Fibroblast of upper back skin (primary cell): ENCODE results near the gene RPS15A.
A peak's percentile ranks its signal among the peaks of the same experiment; 100 is the strongest.

Experiments
- DNase-seq: peaks from one replicate; pipeline ENCODE4 v3.0.0-alpha.2; 2013

The RPS15A gene

DNA sequence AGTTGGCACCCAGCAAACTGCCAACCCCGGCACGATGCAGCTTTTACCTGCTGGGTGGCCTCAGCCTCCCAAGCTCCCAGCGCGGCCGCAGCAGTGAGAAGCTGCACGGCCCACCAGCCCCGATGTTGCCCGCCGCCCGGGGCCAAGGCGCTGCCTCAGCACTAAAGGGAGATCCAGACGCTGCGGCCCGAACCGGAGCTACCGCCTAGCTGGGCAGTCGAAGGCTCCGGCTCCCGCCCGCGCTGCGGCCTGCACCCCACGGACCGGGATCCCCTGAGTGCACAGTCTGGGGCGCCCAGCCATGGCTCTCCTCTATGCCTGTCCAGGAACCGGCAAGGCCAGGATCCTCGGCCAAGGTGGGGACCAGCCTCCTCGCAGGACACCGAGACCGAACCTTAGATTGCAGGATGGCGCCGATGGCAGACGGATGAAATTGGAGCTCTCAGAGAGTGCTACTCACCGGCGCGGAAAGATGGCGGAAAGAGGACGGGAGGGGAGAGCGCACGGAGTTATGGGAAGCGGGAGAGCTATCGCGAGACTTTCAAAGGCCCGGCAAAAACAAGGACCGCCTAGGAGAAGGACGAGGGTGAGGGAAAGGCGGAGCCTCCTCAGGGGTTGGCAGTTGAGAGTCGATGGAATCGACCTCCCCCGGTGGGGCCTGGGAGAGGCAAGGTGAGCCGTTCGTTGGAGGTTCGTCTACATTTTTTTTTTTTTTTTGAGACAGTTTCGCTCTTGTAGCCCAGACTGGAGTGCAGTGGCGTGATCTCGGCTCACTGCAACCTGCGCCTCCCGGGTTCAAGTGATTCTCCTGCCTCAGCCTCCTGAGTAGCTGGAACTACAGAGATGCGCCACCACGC, at the start of gene RPS15A:
RPS15A (minus strand) TSS at position 485 of the 857 bp plus-strand sequence. CDS start 1,221 bp downstream, outside the sequence.
- DNase-seq = peak; percentile 98

DNA sequence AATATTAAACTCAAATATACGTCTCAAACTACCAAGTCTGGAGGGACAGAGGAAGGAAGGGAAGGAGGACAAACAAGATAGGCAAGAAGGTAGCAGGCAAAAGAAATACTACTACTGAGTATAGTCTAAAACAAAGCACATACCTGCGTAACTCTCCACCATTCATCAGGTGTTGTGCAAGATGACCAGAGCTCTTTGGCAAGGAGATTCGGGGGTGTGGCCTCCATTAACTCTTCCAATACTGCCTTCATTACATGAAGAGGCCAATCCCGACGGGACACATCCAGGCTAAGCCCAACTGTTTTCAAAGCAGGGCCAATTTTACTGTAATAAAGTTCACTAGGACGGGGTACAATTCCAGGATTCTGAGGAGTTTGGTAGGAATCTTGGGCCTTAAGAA, 49.4 kb upstream of the RPS15A start:
- DNase-seq = no peak

DNA sequence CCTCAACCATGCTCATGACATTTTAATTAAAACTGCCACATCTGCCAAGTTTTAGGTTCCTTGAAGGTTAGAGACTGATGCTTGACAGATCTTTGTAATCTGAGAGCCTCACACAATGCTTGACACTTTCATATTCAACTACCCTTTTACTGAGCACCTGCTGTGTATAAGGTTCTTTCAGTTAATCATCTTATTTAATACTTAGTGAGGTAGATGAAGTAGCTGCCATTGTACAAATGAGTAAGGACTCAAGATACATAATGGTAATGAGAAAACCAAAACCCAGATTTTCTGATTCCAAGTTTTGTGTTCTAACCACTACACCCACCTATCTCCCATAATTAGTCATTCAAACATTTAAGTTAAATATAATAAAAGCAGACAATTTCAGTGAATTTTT, 46.6 kb upstream of the RPS15A start:
- DNase-seq = no peak

DNA sequence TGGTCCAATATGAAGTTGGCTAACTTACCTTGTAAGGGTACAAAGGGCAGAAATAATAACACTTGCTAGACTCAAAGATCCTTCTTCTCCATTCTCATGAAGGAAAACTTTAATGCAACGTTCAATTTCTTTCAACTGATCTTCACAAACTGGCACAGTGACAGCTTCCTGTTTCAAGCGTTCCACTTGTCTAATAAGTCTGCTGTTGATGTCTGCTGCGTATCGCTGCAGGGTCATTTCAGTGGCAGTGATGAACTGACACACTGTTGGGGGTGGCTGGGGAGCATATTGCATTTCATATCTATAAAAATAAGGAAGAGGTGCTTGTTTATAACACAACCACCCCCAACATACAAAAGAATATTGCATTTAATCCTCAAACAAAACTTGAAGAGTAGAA, 44.7 kb upstream of the RPS15A start:
- DNase-seq = no peak

DNA sequence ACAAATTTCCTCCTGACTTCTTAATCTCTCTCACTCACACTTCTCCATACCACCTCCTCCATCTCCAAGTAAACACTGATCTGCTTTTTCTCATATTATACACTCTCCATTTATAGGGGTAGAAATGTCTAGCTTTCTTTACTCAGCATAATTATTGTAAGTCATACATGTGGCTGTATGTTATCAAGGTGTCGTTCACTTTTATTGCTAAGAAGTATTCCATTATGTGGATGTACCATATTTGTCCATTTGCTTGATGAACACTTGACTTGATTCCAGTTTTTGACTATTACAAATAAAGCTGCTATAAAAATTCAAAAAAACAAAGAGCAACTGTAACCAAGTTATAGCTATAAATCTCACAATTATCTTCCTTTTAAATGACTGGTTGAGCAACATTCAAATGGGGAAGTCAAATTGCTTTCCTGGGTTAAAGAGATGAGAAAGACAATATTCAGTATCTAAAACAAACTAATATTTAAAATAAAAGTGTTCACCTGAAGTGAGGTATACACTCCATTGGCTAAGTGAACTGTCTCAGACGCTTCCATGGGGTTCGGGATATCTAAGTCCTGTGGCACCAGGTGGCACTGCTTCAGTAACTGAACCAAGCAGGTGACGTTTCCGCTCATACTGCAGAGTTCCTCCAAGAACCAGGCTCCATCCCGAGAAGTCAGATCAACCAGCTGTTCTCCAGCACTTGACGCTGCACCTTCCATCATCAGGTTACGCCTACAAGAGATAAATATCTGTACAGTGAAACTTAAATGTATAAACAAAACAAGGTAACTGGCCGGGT, 43.8 kb upstream of the RPS15A start:
- no peak for DNase-seq

DNA sequence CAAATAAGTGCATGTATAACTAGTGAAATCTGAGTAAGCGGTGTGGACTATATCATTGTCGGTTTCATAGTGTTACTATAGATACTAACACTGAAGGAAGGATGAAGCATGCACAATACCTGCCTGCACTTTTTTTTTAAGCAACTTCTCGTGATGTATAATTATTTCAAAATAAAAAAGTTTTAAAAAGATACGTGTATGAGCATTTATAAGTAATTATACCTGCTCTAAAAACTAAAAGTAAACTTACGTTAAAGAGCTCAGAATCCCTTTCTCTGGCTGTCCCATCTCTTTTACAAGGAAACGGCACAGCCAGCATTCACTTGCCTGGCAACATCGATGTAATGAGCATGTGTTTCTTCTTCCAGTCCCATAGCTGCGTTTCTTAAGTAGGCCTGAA, 42.5 kb upstream of the RPS15A start:
- no peak for DNase-seq

DNA sequence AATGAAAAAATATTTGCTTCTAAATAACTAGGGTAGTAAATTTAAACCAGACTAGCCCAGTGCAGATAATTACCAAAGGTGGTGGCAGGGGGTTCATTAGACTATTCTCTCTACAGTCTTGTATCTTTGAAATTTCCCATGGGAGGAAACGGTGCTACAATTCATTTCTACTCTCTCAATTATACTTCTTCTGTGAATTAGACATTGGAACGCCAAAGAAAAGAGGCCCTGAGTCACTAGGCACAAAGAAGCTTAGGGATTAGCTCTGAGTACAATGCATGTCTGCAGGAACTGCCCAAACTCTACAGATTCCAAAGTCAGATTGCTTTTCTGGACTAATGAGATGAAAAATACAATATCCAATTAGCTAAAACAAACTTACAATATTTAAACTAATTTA, 41.9 kb upstream of the RPS15A start:
- no peak for DNase-seq

DNA sequence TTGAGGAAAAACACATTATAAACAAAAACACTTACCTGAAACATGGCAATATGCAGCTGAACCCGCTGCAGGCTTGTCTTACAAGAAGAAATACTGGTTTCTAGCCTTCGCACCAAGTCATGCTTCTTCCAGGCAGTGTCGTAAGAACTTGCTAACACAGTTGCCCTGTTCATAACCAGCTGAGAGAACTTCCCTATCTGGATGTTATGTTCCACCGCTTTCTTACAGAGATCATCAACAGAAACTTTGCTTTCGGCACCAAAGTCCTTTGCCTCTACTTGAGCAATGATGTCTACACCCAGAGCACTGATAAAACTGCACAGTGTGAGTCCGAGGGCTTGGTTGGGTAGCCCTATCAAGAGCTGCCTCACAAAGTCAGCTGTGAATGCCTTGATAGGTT, 39.1 kb upstream of the RPS15A start:
- DNase-seq = no peak

DNA sequence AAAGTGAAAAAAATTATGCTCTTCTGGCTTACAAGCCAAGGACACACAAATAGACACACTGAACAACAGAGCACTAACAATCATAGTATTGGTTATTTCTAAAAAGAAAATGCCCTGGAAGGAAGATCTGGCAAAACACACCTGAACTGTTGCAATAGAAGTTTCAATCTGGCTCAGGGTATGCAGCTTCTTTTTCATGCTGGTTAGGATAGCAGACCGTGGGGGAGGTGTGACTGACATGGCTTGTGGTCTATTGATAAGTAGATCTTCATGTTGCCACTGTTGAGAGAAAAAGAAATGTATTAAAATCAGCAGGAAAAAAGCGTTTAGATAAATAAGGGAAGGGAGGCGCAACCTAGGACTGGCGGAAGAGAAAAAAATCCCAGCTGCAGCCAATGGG, 37.8 kb upstream of the RPS15A start:
- DNase-seq = no peak

DNA sequence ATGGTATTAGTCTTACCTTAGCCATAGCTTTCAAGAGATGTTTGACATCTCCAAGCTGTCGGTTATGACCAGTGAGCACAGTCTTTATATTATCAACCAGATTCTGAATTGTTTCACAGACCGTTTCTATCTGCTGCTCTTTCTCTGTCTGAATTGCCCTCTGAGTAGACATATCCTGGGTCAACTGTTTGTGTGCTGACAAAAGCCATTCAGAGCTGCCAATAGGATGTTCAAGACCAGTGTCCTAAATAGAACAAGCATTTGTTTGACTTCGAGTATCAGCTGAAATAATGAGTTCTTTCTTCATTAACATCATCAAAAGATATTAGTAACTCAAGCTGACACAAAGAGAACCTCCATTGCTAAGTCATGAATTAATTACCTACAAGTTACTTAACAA, 26.2 kb upstream of the RPS15A start:
- DNase-seq = no peak

DNA sequence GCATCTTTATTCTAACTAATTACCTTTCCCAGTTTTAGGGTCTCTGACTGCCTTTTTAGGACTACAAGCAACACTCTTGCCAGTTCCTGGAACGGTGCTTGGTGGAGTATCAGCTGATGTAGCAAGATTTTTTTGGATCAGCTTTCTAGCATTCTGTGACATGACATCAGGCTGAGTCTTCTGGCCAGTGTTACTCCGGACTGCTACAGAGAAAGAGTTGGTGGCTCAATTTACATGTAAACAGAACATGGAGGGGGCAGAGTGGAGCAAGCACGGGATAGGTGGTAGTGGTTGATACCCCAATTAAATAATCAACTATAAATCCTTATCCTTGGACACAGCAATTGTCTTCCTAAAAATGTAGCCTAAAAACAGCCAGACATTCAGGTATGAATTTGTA, 21.8 kb upstream of the RPS15A start:
- DNase-seq = no peak

DNA sequence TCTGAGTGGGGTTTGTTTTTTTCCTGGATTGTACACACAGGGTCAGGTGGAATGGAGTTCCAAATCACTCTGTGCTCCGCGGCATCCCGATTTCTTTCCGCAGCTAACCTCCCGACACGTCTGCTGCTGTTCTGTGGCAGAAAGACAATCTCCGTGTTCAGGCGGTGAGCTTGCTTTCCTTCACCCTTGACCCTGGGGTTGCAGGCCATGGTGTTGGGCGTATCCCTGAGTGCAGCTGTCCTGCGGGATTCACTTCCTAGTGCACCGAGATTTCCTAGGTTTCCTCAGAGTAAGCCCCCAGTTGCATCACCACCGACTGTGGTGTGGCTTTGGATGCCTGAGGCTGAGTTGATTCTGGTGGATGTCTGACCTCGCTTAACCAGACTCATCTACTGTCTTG, 19.0 kb upstream of the RPS15A start:
- no peak for DNase-seq

DNA sequence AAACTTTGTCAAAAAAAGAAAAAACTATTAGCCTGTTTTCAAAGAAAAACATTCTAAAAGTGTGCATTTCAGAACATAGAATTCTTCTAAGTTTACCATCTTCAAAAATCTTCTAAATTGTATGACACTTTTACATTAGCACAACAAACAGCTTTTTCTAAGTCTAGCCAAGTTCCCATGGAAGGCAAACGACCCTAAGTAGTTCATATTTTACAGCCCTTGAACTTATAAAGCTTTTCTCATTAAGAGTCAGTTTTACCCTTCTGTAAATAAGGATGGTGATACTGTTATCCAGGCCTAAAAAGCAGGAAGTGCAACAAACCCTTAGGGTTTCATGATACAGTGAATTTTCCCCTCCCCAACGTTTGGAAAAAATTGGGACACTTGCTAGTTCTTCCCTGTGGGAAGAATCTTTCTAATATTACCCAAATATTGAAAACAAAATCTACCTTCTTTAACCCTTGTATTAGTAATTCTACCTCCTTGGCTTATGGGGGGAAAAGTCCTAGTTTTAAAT, 15.2 kb upstream of the RPS15A start:
- no peak for DNase-seq

DNA sequence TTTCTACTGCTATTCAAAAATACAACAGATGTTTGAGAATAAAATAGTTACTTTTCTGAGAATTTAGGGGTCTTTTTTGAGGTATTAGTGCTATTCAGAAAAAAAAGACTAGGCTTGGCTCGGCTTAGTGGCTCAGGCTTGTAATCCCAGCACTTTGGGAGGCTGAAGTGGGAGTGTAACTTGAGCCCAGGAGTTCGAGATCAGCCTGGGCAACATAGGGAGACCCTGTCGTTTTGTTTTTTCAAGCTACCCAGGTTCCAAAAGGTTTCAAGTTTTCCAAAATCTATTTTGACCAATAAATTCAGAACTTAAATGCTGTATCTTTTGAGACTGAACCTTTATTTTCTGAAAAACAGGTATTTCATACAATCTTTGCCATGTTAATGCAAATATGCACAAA, 14.4 kb upstream of the RPS15A start:
- DNase-seq = no peak

DNA sequence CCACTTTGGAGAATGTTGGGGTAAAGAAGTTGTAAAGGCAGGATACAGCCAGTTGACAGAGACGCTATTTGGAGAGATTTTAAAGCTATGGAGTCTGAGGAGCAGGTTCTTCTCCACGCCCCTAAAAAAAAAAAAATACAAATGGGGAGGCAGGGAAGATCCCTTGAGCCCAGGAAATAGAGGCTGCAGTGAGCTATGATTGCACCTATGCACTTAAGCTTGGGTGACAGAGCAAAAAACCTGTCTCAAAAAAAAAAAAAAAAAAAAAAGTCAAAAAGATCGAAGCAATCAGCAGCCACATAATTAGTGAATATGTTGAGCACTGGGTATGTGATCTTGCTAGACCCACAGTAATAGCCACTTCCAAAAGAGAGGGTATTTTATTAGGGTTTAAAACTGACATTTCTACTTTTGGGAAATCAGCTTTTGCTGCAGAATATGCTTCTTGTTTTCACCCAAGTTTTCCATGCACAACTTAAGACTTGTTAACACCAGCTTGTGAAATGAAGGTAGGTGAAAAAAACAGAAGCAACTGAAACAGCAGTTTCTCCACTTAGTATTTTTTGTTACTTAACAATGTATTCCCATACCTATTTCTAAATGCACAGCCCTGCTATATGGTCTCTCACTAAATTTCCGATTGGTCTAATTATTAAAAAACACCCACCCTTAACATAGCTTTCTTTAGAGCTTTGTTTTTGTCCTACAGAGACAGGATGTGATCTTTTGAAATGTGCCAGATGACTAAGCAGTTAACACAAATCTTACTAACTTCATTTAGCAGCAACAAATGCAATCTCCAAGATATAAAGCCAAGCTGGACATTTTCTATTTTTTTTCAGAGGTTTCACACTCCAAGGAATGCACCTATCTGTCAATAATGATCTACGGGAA, 13.7 kb upstream of the RPS15A start:
- no peak for DNase-seq

DNA sequence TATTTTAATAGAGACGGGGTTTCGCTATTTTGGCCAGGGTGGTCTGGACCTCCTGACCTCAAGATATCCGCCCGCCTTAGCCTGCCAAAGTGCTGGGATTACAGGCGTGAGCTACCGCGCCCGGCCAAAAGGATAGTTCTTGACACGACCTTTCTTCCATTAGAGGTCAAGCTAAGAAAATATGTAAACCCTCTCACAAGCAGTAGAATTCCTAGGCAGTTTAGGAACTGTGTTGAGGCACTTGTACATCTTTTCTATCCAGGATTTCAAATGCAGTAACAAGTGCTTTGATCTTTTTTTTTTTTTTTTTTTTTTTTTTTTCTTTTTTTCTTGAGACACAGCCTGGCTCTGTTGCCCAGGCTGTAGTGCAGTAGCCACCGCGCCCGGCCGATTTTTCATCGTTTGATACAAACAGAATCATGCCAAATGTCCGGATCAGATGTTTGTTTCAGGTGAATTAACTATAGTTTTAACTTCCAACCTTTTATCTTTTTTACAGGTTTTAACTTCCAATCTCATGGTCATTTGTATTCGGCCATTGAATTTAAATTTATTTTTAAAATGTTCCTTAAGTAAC, 12.7 kb upstream of the RPS15A start:
- DNase-seq = no peak

DNA sequence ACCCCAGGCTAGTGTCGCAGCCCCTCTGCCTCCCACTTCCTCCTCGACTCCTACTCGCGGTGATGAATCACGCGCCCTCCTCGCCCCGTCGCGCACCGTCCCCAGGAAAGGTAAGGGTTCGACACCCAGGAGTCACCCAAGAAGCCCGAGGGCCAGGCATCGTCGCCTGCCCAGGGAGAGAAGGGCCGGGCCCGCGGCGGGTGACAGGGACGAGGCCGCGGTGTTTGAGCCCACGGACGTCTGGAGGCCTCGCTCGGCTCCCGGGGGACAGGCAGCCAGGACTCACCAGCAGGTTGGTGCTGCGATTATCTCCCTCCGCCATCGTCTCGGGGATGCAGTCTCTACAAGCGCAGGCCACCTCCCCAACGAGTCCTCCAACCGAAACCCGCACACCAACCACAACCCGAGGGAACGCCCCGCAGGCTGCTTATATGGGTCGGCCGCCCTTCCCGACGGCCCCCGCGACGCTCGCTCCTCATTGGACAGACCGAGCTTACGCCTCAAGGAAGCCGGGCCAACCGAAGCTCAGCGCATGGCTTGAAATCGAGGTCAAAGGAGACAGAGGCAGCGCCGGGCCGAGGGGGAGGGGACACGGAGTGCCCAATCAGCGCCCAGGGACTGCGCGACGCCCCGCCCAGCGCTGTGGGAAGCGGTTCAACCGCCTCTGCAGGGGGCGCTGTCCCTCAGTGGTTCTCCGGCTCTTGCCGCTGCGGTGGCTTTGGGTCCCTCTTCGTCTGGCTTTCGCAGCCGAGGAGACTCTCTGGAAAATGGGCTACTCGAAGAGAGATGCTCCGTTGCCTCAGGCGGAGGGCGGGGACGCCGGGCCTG, 11.2 kb upstream of the RPS15A start, which contains the start of gene ARL6IP1:
ARL6IP1 (minus strand) TSS at position 405 of the 828 bp plus-strand sequence; CDS start at position 322, 83 bp downstream.
- DNase-seq = peak; percentile 100

DNA sequence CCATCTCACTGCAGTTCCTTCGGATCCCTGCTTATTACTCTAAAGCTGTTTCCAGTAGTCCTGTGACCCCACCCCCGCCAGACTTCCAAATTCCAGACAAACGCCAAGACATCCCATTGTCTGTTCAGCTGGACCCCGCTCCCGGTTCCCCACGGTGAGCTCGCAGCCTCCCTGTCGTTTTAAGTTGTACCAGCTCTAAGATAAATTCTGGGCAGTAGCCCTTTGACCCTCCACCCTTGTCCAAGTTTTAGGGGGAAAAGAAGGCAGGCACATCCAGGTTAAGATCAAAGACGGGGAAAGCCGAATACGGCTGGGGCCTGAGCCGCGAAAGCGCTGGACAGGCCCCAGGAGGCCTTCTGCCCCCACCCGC, 10.6 kb upstream of the RPS15A start:
- no peak for DNase-seq

DNA sequence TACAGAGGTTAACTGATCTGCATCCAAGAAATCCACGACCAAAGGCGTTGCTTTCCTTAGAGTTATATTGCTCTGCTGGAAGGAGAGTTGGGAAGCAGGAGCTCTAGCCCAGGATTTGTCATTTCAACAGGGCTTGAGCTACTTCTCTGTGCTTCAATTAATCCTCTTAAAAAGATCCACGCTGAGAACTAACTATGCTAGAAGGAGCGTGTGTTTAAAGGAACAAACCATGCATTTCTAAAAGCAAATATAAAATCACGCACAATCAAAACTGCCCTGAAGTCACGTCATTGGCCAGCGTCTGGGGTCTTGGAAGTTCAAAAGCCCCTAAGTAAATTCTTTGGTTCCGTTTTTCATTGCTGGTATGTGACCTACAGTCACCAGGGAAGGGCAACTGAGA, 10.2 kb upstream of the RPS15A start:
- DNase-seq = no peak

DNA sequence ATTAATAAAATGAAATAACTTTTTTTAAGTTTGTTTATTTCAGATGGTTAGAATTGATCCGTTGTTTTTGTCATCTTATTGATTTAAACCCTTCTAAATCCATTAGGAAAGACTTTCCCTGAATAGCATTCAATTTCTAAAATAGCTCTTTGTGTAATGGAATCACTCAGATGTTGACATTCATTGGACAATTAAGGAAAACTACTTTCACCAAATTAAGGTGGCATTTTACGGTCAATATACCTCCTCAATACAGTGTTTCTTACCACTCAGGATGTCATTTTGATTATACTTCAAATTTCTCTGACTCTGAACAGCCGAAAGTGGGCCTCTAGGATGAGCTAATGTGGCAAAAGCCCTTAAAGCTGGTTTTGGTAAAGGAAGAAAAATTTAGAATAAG, 9.4 kb upstream of the RPS15A start:
- no peak for DNase-seq

DNA sequence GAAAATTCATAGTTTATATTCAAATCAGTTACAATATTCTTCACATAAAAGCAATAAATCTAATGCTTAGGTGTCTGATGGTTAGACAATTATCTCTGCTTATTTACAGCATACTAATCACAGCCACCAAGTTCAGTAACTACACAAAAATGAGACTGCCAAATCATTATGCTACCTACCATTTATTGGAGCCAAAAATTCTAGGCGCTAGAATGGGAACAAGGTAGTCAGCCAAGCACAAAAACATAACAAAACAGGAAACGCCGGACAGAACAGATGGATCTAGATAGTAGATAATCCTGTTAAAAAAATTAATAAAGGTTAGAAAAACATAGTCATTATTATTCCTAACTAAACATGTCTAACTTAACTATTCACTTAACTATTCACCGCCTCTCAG, 7.6 kb upstream of the RPS15A start:
- DNase-seq = no peak

DNA sequence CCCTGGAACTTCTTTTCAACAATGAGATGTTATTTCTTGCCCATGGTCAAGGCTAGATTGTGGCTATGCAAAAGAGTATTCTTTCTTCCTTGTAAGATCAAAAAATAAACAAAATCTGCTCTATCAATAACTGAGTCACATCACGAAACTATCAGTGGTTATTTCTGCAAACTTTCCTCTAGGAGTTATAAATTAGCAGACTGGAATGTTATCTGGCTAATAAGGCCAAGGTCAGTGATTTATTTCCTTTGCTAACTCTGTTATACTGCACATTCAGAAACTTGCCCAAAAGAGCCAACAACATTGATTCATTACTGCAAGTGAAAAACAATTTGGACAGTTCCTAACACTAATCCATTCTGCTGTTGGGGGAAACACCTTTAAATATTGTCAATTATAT, 6.2 kb upstream of the RPS15A start:
- DNase-seq = no peak
